Testis (tissue), 3 donors: Measurements from ENCODE around the gene CERT1. TPM values are rescaled to one million over a fixed set of nuclear protein-coding genes. Genes with fewer than 3 reads are reported as not detected.

Source experiments
- DNase-seq: peaks from one replicate; pipeline ENCODE4 v3.0.0-alpha.2; 2019
- H3K27ac ChIP-seq, 2 donors: fragments of 200-600 bp; sonication (generic); one replicate each; pipeline ENCODE4 v1.5.1; 2019
- H3K27me3 ChIP-seq: fragments of 200-600 bp; sonication (generic); one replicate; pipeline ENCODE4 v1.5.1; 2019
- H3K36me3 ChIP-seq: fragments of 200-600 bp; sonication (generic); one replicate; pipeline ENCODE4 v1.5.1; 2017; ENCODE audit warnings: low read depth; ENCODE audit errors: missing control alignments
- H3K4me1 ChIP-seq: fragments of 200-600 bp; sonication (generic); one replicate; pipeline ENCODE4 v1.5.1; 2019
- H3K4me3 ChIP-seq, 2 donors: fragments of 200-600 bp; sonication (generic); one replicate each; pipeline ENCODE4 v1.5.1; 2017 to 2019
- H3K9me3 ChIP-seq: fragments of 200-600 bp; sonication (generic); one replicate; pipeline ENCODE4 v1.5.1; 2017
- POLR2A ChIP-seq: fragments of 450-650 bp; IDR thresholded peaks from one replicate; pipeline ENCODE4 v1.6.1; 2017; ENCODE audit warnings: antibody characterized with exemption, mild to moderate bottlenecking, moderate library complexity
- WGBS, 2 donors: methylation state at CpG; one replicate each; pipeline ENCODE4 v1.1.5; 2018; 5-methylcytosine and 5-hydroxymethylcytosine counted together
- intact Hi-C: fragments of 100-400 bp; cut with DNase I; formaldehyde crosslinking; loops from one replicate; pipeline ENCODE4 v1.15.1; 2023; ENCODE audit warnings: low total_unique reads
- polyA plus RNA-seq: library from polyadenylated mRNA; stranded (reverse); fragments of 350-450 nt; fragmentation: Illumina TruSeq; extraction: RNeasy Lipid Tissue Mini Kit (QIAGEN cat#74804); gene quantifications from one replicate; pipeline ENCODE4 v1.2.3, GENCODE V29; 2014; ENCODE audit warnings: low read depth, low replicate concordance; ENCODE audit not compliant: insufficient read depth
- total RNA-seq, 2 donors: library from RNA; depleted of rRNA; stranded (reverse); fragments of >200 nt; gene quantifications; one replicate each; pipeline ENCODE4 v1.2.3, GENCODE V29; 2016
- TF ChIP-seq, protein P1 (sequence below), 3 experiments: fragments of 450-650 bp in 2 of 3; fragments of 200-600 bp in 1 of 3; sonication (generic) in 1 of 3; IDR thresholded peaks; one replicate each; pipeline ENCODE4 v1.5.1; 2016 to 2019; ENCODE audit warnings: antibody characterized with exemption in 3 of 3, mild to moderate bottlenecking in 2 of 3, moderate library complexity in 1 of 3

CERT1 gene
- total and polyA plus RNA-seq, 3 donors from 2014 or later, result 45.0 to 61.3 (median 51.3) TPM

DNA sequence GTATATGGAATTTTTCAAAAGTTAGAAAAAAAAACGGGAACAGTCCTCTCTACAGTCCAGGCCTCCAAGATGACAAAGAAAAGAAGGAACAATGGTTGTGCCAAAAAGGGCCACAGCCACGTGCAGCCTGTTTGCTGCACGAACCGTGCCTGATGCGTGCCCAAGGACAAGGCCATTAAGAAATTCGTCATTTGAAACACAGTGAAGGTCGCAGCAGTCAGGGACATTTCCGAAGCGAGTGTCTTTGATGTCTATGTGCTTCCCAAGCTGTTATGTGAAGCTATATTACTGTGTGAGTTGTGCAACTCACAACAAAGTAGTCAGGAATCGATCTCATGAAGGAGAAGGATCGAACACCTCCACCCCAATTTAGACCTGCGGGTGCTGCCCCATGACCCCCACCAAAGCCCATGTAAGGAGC is 137.0 kb downstream of the CERT1 start:
- Histone ChIP-seq H3K36me3 (no peaks in the 10 kb centered on the region), H3K4me1 (no peaks in the 10 kb centered on the region), H3K27me3 (no peaks in the 10 kb centered on the region), H3K9me3 (no peaks in the 10 kb centered on the region), H3K4me3 (no peak overlapping the region), H3K27ac (no peak overlapping the region)
- TF ChIP-seq POLR2A, result no peak
- TF ChIP-seq, protein P1, sequence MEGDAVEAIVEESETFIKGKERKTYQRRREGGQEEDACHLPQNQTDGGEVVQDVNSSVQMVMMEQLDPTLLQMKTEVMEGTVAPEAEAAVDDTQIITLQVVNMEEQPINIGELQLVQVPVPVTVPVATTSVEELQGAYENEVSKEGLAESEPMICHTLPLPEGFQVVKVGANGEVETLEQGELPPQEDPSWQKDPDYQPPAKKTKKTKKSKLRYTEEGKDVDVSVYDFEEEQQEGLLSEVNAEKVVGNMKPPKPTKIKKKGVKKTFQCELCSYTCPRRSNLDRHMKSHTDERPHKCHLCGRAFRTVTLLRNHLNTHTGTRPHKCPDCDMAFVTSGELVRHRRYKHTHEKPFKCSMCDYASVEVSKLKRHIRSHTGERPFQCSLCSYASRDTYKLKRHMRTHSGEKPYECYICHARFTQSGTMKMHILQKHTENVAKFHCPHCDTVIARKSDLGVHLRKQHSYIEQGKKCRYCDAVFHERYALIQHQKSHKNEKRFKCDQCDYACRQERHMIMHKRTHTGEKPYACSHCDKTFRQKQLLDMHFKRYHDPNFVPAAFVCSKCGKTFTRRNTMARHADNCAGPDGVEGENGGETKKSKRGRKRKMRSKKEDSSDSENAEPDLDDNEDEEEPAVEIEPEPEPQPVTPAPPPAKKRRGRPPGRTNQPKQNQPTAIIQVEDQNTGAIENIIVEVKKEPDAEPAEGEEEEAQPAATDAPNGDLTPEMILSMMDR (IDR thresholded peaks at IDR 0.05), result no peak
- 36 to 54% methylated on average over 12 of the region's 12 CpGs for WGBS, 2 donors
- intact Hi-C loops, result no loop called here
- DNase-seq, result no peak

DNA sequence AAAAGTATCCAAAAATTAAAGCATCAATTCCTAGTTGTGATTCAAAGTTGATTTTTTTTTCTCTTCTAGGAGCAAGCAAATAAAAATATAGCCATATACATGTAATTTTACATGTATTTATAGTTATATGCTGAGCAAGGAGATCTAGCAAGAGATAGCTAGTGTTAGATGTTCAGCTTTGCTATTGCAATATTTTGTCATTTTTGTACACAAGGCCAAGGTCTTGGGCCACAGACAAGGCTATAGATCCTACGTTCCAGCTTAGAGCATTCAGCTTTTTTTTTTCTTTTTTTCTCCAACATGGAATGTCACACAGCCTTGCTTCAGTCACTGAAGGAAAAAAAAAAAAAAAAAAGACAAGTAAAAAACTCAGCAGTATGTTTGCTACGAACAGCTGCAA is 137.6 kb downstream of the CERT1 start:
- Histone ChIP-seq H3K4me3 (no peak overlapping the region), H3K36me3 (no peaks in the 10 kb centered on the region), H3K4me1 (no peaks in the 10 kb centered on the region), H3K27ac (no peak overlapping the region), H3K27me3 (no peaks in the 10 kb centered on the region), H3K9me3 (no peaks in the 10 kb centered on the region)
- WGBS, 2 donors, result 46 to 59% methylated on average over 2 of the region's 2 CpGs
- no peak for DNase-seq
- intact Hi-C loops, result no loop called here
- no peak for TF ChIP-seq POLR2A
- TF ChIP-seq, protein P1 (IDR thresholded peaks at IDR 0.05), result no peak

DNA sequence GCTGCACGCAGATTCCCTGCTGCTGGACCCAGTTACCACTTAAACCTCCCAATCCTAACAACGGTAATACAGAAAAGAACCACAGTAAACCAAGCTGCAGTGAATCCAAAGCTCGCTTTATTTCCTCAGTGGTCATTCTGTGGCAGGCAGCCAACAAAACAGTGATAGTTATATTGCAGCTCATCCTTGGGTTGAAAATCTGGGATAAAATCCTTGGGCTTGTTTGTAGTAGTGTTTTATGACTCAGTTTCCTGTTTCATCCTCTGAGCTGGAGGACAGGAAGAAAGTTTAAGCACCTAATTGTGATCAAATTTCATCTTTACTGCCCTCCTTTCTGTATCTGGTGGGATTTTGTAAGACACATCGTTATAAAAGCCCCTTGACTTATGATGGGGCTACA is 143.0 kb downstream of the CERT1 start:
- no peak overlapping the region for H3K27ac ChIP-seq
- no peaks in the 10 kb centered on the region for H3K4me1 ChIP-seq
- no peaks in the 10 kb centered on the region for H3K9me3 ChIP-seq
- no peaks in the 10 kb centered on the region for H3K27me3 ChIP-seq
- H3K4me3 ChIP-seq, result no peak overlapping the region
- H3K36me3 ChIP-seq, result no peaks in the 10 kb centered on the region
- 74 to 75% methylated on average over 4 of the region's 4 CpGs for WGBS, 2 donors
- intact Hi-C loops, result no loop called here
- no peak for TF ChIP-seq POLR2A
- TF ChIP-seq, protein P1 (IDR thresholded peaks at IDR 0.05), result no peak
- DNase-seq, result no peak

DNA sequence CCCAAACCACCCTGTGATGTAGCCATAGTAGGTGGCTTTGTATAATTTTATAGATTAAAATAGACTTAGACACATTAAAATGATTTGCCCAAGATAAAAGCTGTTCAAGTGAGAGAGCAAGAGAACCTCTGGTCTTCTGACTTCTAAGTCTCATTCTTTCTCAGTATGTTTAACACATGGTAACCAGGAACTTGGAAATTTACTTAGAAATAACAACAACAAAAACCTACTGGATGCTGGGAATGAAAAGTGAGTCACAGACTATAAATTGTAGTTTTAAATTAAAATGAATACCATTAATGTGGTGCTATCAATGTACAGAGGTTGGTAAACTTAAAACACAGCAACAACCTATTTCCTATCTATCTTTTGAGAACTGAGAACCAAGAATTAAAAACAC is 144.0 kb downstream of the CERT1 start:
- Histone ChIP-seq H3K4me1 (no peaks in the 10 kb centered on the region), H3K27me3 (no peaks in the 10 kb centered on the region), H3K27ac (no peak overlapping the region), H3K9me3 (no peaks in the 10 kb centered on the region), H3K4me3 (no peak overlapping the region), H3K36me3 (no peaks in the 10 kb centered on the region)
- no peak for DNase-seq
- intact Hi-C loops, result no loop called here
- no peak for TF ChIP-seq POLR2A
- TF ChIP-seq, protein P1 (IDR thresholded peaks at IDR 0.05), result no peak

DNA sequence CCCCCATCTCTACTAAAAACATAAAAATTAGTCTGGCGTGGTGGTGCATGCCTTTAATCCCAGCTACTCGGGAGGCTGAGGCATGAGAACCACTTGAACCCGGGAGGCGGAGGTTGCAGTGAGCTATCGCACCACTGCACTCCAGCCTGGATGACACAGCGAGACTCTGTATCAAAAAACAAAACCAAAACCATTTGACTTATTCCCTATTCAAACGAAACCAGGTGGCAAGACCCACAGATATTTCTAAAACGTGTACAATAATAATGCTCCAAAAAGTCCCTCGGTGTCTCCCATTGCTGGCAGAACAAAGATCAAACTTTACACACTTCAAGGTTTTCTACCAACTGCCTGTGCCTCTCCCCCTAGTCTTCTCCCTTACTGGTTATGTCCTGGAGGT is 144.6 kb downstream of the CERT1 start:
- no peak overlapping the region for H3K27ac ChIP-seq
- no peaks in the 10 kb centered on the region for H3K36me3 ChIP-seq
- intact Hi-C loops, result no loop called here
- H3K4me3 ChIP-seq, result no peak overlapping the region
- no peak for DNase-seq
- no peak for TF ChIP-seq POLR2A
- TF ChIP-seq, protein P1 (IDR thresholded peaks at IDR 0.05), result no peak
- H3K4me1 ChIP-seq, result peaks cover 1% of the 10 kb centered on the region
- H3K9me3 ChIP-seq, result no peaks in the 10 kb centered on the region
- H3K27me3 ChIP-seq, result no peaks in the 10 kb centered on the region
- WGBS, 2 donors, result 82 to 86% methylated on average over 9 of the region's 9 CpGs
